ENCODE results near the gene KRTAP12-1.

Gene KRTAP12-1, protein sequence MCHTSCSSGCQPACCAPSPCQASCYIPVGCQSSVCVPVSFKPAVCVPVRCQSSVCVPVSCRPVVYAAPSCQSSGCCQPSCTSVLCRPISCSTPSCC

DNA sequence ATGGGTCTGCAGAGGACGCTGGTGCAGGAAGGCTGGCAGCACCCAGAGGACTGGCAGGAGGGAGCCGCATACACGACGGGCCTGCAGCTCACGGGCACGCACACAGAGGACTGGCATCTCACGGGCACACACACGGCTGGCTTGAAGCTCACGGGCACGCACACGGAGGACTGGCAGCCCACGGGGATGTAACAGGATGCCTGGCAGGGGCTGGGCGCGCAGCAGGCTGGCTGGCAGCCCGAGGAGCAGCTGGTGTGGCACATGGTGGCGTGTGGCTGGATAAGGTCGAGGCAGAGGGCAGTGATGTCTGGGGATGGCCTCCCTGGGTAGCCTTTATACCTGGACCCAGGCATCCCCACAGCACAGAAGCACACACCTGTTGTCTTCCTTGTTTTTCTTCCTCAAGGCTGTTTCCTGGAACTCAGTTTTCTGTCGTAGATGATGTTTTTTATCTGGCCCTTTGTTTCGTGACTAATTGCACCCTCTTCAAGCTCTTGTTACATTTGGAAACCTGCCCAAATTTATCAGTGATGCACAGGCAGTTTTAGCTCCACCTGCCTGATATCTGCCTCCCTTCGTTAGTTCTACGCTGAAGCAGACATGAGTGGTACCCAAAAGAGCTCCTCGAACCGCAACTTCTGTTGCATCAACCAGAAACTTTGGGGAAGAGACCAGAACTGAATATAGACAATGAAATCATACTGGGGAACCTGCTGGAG is at the start of gene KRTAP12-1:
KRTAP12-1 (minus strand) TSS at position 303 of the 719 bp plus-strand sequence; CDS start at position 263, 40 bp downstream.
- DNase-seq (ENCODE audit: low read depth): no peak

DNA sequence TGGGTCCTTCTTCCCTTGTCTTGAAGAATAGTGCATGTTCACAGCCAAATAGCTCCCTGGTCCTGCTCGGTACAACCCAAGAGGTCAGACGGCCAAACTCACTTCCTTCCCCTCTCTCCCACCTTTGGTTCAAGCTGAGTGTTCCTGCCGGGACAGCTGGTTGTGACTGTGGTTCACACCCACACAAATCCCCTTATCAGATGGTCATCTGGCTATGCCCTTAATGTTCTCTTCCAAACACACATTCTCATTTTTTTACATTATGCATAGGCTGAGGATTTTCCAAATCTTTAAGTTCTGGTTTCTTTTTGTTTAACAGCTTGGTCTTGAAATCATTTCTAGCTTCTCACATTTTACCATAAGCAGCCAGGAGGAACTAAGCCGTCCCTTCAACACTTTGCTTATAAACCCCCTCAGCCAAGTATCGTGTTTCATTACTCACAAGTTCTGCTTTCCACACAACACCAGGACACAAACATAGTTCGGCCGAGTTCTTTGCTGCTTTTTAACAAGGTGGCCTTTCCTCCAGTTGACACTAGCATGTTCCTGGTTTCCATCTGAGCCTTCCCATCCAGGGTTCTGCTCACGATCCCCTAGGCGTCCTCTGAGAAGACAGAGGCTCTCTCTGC is 49.1 kb upstream of the KRTAP12-1 start:
- no peak for DNase-seq (ENCODE audit: low read depth)

DNA sequence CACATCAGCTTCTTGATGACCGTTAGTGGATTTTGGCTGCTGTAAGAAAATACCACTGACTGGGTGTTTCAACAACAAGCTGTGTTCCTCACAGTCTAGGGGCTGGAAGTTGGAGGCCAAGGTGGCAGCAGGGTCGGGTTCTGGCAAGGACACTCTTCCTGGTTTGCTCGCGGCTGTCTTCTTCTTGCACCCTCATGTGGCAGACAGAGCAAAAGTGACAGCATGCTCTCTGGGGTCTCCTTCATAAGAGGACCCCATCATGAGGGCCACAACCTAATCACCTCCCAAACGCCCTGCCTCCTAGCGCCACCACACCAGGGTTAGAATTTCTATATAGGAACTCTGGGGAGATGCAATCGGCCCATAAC is 48.0 kb upstream of the KRTAP12-1 start:
- no peak for DNase-seq (ENCODE audit: low read depth)

DNA sequence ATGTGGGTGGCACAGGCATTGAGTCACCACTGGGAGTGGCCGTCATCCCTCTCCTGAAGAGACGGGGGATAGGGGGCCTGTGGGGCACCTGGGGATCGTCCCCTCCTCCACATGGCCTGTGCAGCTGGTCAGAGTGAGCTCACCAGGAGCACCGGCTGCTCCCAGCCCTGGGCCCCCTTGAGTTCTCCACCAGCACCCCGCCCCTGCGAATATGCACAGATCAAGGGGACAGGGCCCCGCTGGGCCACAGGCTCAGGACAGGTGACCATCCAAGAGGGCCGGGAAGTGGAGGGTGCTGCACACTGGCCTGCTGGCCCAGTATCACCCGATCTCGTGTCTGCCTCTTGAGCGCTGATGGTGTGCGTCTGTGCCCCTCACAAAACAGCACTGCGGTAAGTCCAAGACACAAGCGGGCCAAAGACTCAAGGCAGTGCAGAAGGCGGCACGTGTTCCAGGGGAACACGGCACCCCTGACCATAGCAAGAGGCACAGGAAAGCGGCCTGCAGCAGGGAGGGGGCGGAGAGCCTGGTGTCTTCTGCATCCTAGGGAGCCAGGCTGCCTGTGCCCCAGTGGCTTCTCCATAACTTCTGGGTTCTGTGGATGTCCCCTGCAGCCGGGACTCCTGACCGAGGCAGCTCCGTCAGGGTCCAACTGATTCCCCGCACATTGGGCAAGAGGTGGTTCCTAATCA is 47.5 kb upstream of the KRTAP12-1 start:
- no peak for DNase-seq (ENCODE audit: low read depth)

DNA sequence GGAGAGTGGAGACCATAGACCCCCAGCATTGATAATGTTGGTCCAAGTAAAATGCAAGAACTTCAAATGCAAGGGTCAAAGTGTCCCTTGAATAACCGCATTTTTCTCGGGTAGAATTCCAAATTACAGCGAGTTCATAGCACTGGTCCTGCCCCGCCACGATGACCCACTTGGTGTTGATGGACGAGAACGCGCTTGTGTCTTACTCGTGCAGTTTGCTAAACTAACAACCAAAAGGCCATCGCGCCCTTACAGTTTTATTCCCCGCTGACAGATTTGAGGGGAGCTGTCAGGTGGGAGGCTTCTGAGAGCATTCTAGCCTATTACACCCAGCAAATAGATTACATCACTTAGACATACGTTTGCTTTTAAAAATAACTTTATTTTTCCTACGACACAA is 46.8 kb upstream of the KRTAP12-1 start:
- no peak for DNase-seq (ENCODE audit: low read depth)

DNA sequence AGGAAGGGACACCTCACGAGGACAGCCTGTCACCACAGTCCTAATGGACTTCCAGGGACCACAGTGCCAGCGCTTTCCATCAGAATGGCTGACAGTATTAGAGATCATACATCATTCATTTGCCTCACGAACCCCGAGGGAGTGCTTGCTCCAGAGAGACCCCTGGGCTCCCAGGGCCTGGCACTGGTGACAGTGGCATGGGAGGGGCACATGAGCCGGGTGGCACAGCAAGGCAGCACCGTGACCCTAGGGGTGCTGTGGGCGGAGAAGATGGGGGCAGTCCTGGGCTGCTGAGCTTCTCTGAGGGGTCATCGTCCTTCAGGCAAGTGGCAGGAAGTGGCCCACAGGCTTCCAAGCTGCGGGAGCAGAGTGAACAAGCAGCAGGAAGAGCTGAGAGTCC is 45.8 kb upstream of the KRTAP12-1 start:
- DNase-seq (ENCODE audit: low read depth): no peak

DNA sequence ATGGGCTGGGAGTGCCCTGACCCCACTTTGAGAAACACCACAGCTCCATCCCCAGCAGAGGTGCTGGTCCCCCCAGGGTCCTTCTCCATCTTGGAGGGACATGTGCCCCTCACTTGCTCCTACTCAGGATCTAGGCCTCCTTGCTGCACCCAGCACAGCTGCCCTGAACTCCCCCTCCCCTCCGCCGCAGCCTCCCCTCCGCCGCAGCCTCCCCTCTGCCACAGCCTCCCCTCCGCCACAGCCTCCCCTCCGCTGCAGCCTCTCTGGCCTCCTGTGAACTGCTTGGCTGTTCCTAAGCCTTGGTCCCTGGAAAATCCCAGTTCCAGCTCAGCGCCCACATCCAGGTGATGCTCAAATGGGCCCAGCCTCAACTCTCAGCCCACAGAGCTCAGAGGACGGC is 45.4 kb upstream of the KRTAP12-1 start:
- DNase-seq (ENCODE audit: low read depth): no peak

DNA sequence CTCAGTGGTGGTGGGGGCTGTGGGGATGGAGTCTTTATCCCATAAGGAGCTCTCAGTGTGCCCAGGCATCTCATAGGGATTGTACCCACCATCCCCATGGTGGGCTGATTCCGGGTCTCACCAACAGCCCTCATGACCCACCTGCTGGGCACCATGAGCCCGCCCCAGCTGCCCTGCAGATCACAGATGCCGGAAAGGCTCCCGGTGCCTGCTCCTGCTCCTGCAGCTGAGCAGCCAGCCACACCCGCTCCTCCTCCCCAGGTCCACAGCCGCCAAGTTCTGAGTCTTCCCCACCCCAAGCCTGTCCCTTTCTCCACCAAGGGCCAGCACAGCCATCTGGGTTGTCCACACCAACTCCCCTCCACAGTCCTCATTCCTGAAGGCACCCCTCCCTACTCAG is 44.9 kb upstream of the KRTAP12-1 start:
- DNase-seq (ENCODE audit: low read depth): no peak

DNA sequence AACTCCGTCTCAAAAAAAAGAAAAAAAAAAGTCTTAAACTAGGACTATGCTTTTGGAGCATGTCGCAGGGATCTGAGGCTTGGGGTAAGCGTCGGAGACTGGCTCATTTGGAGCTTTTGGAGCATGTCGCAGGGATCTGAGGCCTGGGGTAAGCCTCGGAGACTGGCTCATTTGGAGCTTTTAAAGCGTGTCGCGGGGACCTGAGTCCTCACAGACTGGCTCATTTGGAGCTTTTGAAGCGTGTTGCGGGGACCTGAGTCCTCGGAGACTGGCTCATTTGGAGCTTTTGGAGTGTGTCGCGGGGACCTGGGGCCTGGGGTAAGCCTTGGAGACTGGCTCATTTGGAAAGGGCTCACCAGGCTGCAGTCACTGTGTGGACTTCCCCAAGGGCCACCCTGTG is 43.0 kb upstream of the KRTAP12-1 start:
- no peak for DNase-seq (ENCODE audit: low read depth)

DNA sequence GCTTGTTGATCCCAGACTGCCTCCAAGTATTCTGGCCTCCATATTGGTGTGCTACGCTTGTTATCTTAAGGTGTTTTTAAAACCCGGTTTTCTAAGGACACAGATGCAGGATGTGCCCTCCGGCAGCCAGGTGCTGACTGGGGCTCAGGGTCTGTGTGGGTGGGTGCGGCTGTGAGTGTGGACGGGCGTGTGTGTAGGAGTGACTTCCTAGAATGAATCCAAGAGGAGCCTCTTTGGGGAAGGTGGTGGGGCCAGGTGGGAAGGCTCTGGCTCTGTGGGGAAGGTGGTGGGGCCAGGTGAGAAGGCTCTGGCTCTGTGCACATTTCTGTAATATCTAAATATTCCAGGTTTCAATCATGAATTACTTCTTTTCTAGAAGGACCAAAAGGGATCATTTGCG is 42.2 kb upstream of the KRTAP12-1 start:
- no peak for DNase-seq (ENCODE audit: low read depth)

DNA sequence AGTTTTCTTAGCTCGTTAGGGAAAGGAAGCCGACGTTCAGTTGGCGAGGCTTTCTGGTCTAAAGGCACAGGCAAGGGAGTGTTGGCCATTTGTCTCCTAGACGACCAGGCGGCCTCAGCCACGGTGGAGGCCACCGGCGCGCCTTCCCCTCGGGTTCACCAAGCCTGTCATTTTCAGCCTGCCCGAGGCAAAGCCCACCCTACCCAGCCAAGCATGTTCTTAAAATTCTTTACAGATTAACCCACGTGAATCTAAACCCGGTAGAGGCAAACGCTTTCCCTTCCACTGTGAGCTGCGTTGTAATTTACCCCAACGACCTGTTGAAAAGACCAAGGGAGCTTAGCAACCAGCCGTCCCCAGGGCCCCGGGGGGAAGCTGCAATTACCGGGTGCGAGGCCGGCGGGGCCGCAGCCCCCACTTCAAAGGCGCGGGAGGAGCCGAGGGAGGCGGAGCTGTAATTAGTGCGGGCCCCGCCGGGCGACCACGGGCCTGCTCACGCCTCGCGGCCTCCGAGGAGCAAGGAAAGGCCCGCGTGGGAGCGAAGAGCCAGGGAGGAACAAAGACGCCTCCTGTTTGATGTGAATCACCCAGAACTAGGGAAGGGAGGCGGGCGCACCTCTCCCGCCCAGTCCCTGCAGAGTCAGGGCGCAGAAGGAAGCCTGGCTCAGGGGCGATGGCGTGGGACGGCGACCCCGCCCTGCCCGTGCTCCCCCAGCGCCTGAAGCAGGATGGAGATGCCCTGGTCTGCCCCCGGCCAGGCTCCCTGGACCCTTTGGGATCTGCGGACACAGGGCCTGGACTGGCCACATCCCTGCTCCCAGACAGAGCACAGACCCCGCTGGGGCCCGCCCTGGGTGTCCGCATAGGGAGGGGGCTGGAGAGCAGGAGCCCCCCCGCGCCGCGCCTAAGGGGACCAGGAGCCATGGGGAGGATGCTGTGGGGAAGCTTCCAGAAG is 41.5 kb upstream of the KRTAP12-1 start:
- no peak for DNase-seq (ENCODE audit: low read depth)

DNA sequence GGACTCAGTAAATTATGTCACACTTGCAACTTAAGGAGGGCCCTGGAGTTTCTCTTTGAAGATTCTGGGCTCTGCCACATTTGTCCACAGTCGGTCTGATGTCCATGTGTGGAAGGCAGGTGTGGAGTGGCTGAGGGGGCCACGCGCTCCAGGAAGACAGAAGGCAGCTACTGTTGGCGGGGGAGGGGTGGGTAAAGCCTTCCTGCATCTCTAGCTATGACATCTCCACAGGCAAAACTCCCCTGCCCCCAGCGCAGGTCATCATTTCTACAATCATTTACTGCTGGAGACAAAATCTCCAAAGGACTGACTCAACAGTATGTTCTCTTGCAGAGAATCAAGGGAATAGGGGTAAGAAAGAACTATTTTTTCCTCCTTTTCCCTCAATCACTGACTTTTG is 40.8 kb upstream of the KRTAP12-1 start:
- DNase-seq (ENCODE audit: low read depth): no peak

DNA sequence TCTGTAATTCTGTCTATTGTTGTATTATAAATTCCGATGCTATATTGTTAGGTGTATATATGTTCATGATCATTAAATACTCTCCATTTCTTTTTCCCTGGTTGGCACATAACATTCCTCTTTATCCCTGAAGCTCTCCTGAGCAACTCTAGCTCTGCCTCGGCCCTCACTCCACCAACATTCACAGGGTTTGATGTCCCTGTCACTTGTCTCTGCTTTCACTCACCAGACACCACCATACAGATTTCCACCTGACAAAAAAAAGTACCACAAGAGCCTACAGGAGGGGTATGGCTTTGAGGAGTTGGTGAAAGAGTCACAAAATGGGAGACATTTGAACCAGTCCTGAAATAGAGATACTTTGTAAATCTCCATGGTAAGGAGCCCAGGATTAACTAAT is 38.2 kb upstream of the KRTAP12-1 start:
- DNase-seq (ENCODE audit: low read depth): no peak

DNA sequence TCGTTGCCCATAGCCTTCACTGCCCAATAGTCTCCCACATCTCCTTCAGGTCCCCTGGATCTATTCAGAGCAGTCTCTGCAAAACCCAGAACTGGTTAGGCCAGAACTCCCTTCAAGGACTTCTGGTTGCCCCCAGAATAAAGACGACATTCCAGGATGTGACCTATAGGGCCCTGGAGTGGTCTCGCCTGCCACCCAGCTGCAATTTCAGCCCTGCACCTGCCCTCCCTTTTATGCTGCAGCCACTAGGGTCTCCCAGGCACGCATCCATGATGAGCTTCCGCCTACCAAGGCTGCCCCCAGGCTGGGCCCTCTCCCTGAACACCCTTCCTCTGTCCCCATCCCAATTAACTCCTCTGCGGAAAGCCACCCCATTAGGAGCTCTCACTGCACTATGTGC is 36.6 kb upstream of the KRTAP12-1 start:
- no peak for DNase-seq (ENCODE audit: low read depth)

DNA sequence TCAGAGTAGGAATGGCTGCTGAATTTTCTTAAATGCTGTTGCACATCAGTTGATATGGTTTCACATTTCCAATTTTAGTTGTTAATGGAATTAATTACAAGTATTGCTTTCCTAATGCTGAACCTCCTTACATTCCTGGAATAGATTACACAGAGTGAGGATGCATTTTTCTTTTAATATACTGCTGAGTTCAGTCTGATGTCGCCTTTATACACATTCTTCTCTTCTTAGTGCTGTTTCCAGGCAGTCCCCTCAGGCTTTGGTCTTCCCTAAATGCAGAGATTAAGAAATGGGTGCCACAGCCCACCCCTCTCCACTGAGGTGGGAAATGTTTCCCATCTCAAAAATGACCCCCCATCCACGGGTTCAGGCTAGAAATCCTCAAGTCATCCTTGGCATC is 36.1 kb upstream of the KRTAP12-1 start:
- DNase-seq (ENCODE audit: low read depth): no peak

DNA sequence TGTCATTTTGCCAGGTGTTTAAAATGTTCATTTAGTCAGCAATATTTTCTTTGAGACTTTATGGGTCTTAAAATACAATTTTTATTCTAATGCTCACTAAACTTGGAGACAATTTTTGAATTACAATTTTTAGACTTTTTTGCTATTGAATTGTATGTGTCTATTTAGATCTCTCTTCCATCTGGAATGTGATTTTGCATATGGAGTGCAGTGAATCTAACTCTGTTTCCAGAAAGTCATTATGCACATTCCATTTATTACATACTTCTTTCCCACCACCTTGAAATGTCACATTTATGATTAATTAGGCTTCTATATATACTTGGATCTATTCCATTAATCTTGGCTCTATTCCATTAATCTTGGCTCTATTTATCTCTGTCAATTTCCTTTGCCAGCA is 35.0 kb upstream of the KRTAP12-1 start:
- no peak for DNase-seq (ENCODE audit: low read depth)

DNA sequence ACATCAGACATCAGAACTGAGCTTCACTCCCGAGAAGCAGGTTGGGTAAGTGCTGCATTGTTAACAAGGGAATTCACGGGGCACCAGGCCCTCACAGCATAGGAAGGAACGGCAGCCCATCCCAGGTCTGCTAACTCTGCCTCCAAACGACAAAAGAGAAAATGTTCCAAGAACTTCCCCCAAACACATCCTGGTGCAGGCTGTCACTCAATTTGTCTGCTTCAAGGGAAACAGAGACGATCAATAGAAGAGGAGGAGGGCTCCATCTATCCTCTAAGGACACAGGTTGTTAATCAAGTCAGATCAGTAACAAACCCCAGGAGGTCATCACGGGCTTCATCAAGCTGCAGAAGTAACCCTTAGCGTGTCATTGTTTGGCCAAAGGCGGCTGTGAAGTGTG is 32.9 kb upstream of the KRTAP12-1 start:
- no peak for DNase-seq (ENCODE audit: low read depth)

DNA sequence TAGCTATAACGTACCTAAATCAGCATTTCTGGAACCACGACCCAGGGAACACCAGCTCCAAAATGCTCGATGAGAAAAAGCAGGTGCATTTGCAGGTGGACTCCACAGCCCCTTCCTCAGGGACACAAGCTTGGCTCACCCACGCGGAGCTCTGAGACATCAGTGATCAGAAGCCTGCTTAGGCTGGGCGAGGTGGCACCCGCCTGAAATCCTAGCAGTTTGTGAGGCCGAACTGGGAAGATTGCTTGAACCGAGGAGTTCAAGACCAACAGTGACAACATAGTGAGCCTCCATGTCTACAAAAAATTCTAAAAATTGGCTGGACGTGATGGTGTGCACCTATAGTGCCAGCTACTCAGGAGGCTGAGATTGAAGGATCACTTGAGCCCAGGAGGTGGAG is 31.9 kb upstream of the KRTAP12-1 start:
- no peak for DNase-seq (ENCODE audit: low read depth)

DNA sequence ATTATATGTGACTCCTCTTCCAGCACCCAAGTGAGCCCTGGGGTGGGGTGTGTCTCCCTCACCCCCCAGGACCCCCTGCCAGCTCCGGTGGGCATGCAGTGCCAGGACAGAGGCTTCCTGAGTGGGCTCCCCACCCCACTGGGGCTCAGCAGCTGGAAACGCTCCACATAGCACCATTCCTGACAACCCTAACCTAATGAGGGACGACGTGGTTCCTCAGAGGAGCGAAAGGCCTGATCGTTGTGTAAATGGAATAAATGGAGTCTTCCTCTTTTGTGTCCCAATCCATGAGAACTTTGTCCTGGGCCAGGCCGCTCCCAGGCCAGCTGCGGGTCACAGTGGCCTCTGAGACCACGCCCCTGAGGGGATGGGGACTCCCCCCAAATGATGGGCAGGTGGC is 31.2 kb upstream of the KRTAP12-1 start:
- DNase-seq (ENCODE audit: low read depth): no peak

DNA sequence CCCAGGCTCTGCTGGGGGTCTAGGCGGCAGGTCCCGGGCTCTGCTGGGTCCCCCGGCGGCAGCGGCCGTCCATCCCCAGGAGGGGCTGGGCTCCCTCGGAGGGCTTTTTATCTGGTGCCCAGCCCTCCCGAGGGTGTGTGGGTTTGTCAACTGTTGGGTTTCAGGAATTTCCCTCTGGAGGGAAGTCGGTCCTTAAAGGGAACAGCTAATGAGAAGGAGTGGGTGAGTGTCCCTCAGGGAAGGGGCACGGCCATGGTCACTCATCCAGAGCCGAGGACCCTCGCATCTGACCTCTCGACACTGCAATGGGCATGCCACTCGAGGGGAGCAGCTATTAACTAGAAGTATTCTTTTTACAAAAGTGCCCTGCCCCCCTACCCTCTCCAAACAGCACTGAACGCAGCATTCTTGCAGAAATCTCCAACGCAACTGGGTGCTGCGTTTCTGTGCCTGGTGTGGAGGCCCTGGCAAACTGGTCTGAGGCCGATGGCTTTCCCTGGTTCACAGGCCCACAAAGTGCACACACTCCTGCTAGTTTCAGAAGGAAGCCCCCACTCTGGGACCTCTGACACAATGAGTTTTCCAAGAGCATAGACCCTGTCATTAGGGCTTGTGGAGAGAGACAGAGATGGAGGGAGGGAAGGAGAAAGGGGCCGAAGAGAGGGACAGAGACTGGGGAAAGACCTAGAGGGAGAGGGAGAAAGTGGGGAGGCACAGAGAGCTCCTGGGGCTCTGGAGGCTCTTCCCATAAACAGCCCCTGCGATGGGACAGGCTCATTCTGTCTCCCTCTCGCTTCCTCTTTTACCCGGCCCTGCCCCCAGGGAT is 30.5 kb upstream of the KRTAP12-1 start:
- no peak for DNase-seq (ENCODE audit: low read depth)
